Liver (tissue), 9 donors: ENCODE results near the gene EGFR. TPM values are rescaled to one million over a fixed set of nuclear protein-coding genes. Genes with fewer than 3 reads are reported as not detected.

Experiments used
- DNase-seq: peaks from one replicate; pipeline ENCODE4 v3.0.0-alpha.2; 2017; ENCODE audit warnings: low spot score
- H3K27ac ChIP-seq, 2 donors: one replicate each; pipeline ENCODE4 v1.7.0; 2013; ENCODE audit warnings: inconsistent platforms in 2 of 2, low read length in 2 of 2, control low read depth in 1 of 2, low read depth in 1 of 2, mild to moderate bottlenecking in 1 of 2
- H3K27me3 ChIP-seq, 4 donors: one replicate each; pipeline versions ENCODE4 v1.6.1 to v1.7.0; 2013; ENCODE audit warnings: low read length in 3 of 4, inconsistent platforms in 1 of 4, mild to moderate bottlenecking in 1 of 4, moderate library complexity in 1 of 4; ENCODE audit not compliant: control insufficient read depth in 4 of 4, insufficient read depth in 4 of 4
- H3K36me3 ChIP-seq, 4 donors: one replicate each; pipeline versions ENCODE4 v1.6.1 to v1.7.0; 2013; ENCODE audit warnings: low read length in 3 of 4, mild to moderate bottlenecking in 3 of 4, low read depth in 1 of 4, moderate library complexity in 1 of 4; ENCODE audit not compliant: control insufficient read depth in 4 of 4, insufficient read depth in 3 of 4
- H3K4me1 ChIP-seq, 4 donors: one replicate each; pipeline versions ENCODE4 v1.6.1 to v1.7.0; 2013; ENCODE audit warnings: low read length in 3 of 4, mild to moderate bottlenecking in 3 of 4, moderate library complexity in 1 of 4; ENCODE audit not compliant: control insufficient read depth in 4 of 4, insufficient read depth in 4 of 4
- H3K4me3 ChIP-seq, 3 donors: one replicate each; pipeline versions ENCODE4 v1.6.1 to v1.7.0; 2013; ENCODE audit warnings: low read length in 3 of 3, control low read depth in 1 of 3, low read depth in 1 of 3, mild to moderate bottlenecking in 1 of 3
- H3K9ac ChIP-seq, 2 donors: one replicate each; pipeline ENCODE4 v1.7.0; 2013; ENCODE audit warnings: low read length in 2 of 2, mild to moderate bottlenecking in 2 of 2, moderate library complexity in 2 of 2, control low read depth in 1 of 2, low read depth in 1 of 2
- H3K9me3 ChIP-seq, 4 donors: one replicate each; pipeline versions ENCODE4 v1.6.1 to v1.7.0; 2013; ENCODE audit warnings: low read length in 3 of 4; ENCODE audit not compliant: control insufficient read depth in 4 of 4
- ATF3 ChIP-seq: IDR thresholded peaks from 2 replicates; pipeline ENCODE4 v1.6.1; 2016; ENCODE audit warnings: antibody characterized with exemption
- CTCF ChIP-seq: fragments of 150-350 bp; IDR thresholded peaks from 2 replicates; pipeline ENCODE4 v1.5.1; 2017; ENCODE audit warnings: improper control_type of control experiment, low read depth, low read length; ENCODE audit not compliant: missing input control
- EGR1 ChIP-seq, 2 donors: IDR thresholded peaks; 2 replicates each; pipeline ENCODE4 v1.6.1; 2016 to 2018; ENCODE audit warnings: antibody characterized with exemption in 2 of 2, low read depth in 2 of 2
- FOXA1 ChIP-seq: IDR thresholded peaks from 2 replicates; pipeline ENCODE4 v1.6.1; 2016; ENCODE audit warnings: antibody characterized with exemption
- FOXA2 ChIP-seq: IDR thresholded peaks from 2 replicates; pipeline ENCODE4 v1.6.1; 2016; ENCODE audit warnings: antibody characterized with exemption
- GABPA ChIP-seq, 2 donors: IDR thresholded peaks in 1 of 2; conservative IDR thresholded peaks in 1 of 2; 2 replicates each; pipeline ENCODE4 v1.6.1; 2016; ENCODE audit warnings: antibody characterized with exemption in 2 of 2, mild to moderate bottlenecking in 1 of 2, moderate library complexity in 1 of 2
- HNF4A ChIP-seq, 2 donors: conservative IDR thresholded peaks; 2 replicates each; pipeline ENCODE4 v1.6.1; 2016; ENCODE audit warnings: antibody characterized with exemption in 2 of 2, mild to moderate bottlenecking in 2 of 2
- HNF4G ChIP-seq: IDR thresholded peaks from 2 replicates; pipeline ENCODE4 v1.6.1; 2016; ENCODE audit warnings: antibody characterized with exemption
- JUND ChIP-seq, 2 donors: IDR thresholded peaks; 2 replicates each; pipeline ENCODE4 v1.6.1; 2016; ENCODE audit warnings: antibody characterized with exemption in 2 of 2
- MAX ChIP-seq: IDR thresholded peaks from 2 replicates; pipeline ENCODE4 v1.6.1; 2016; ENCODE audit warnings: antibody characterized with exemption
- NR2F2 ChIP-seq: IDR thresholded peaks from 2 replicates; pipeline ENCODE4 v1.6.1; 2016; ENCODE audit warnings: antibody characterized with exemption
- RAD21 ChIP-seq, 2 donors: IDR thresholded peaks; 2 replicates each; pipeline ENCODE4 v1.6.1; 2016; ENCODE audit warnings: antibody characterized with exemption in 2 of 2, mild to moderate bottlenecking in 2 of 2
- REST ChIP-seq: IDR thresholded peaks from 2 replicates; pipeline ENCODE4 v1.6.1; 2016; ENCODE audit warnings: antibody characterized with exemption, mild to moderate bottlenecking
- RXRA ChIP-seq, 2 donors: IDR thresholded peaks; 2 replicates each; pipeline ENCODE4 v1.6.1; 2017 to 2018; ENCODE audit warnings: antibody characterized with exemption in 2 of 2, mild to moderate bottlenecking in 1 of 2
- SP1 ChIP-seq: IDR thresholded peaks from 2 replicates; pipeline ENCODE4 v1.6.1; 2018; ENCODE audit warnings: antibody characterized with exemption, mild to moderate bottlenecking
- TAF1 ChIP-seq: conservative IDR thresholded peaks from 2 replicates; pipeline ENCODE4 v1.6.1; 2016; ENCODE audit warnings: antibody characterized with exemption, mild to moderate bottlenecking
- YY1 ChIP-seq: IDR thresholded peaks from 2 replicates; pipeline ENCODE4 v1.6.1; 2016; ENCODE audit warnings: antibody characterized with exemption, mild to moderate bottlenecking
- ZBTB33 ChIP-seq: IDR thresholded peaks from 2 replicates; pipeline ENCODE4 v1.6.1; 2016; ENCODE audit warnings: antibody characterized with exemption
- WGBS: extraction: QIAGEN DNeasy Blood & Tissue Kit; methylation state at CpG from one replicate; pipeline ENCODE4 v1.1.7; 2013; 5-methylcytosine and 5-hydroxymethylcytosine counted together
- polyA plus RNA-seq, 2 donors: library from polyadenylated mRNA; stranded (reverse) in 1 of 2; unstranded in 1 of 2; fragments of 200-250 nt in 1 of 2; fragments of >200 nt in 1 of 2; fragmentation: Nextera tagmentation in 1 of 2; extraction: Ambion mirVana in 1 of 2; gene quantifications; one replicate each; pipeline versions ENCODE4 v1.2.1 to v1.2.3, GENCODE V29; 2013 to 2015
- total RNA-seq, 2 donors: library from RNA; depleted of rRNA; stranded (reverse); fragments of >200 nt; gene quantifications; one replicate each; pipeline ENCODE4 v1.2.3, GENCODE V29; 2014
- donor health status: healthy.
- donor health status: healthy.
- donor health status: healthy.
- donor health status: healthy.
- donor health status: healthy.

Gene EGFR
- total and polyA plus RNA-seq, 4 donors = 22.6 to 37.0 (median 27.7) TPM

GRCh38 chr7:55050281-55050680, 31.5 kb downstream of the EGFR start:
- peaks cover 0 to 2% (median 0%) of the 10 kb centered on the region in 4 donors for H3K36me3 ChIP-seq
- 92% methylated on average over 5 of the region's 5 CpGs for WGBS
- H3K9me3 ChIP-seq = no peaks in the 10 kb centered on the region
- H3K4me1 ChIP-seq = peaks cover 8 to 48% (median 30%) of the 10 kb centered on the region in 4 donors
- H3K9ac ChIP-seq = no peak overlapping the region
- DNase-seq = no peak
- TF ChIP-seq HNF4G = no peak
- TF ChIP-seq SP1 = no peak
- no peak for TF ChIP-seq RXRA (IDR thresholded peaks at IDR 0.05)
- no peak for TF ChIP-seq JUND (IDR thresholded peaks at IDR 0.05)
- no peak for TF ChIP-seq CTCF
- no peak for TF ChIP-seq NR2F2
- TF ChIP-seq ATF3 = no peak
- no peak for TF ChIP-seq MAX
- no peak for TF ChIP-seq ZBTB33
- TF ChIP-seq EGR1 (IDR thresholded peaks at IDR 0.05; ENCODE audit: low read depth in 2 of 2) = no peak
- TF ChIP-seq TAF1 = no peak
- no peak for TF ChIP-seq HNF4A (conservative IDR thresholded peaks at IDR 0.05)
- no peak for TF ChIP-seq YY1
- no peak for TF ChIP-seq REST
- no peak for TF ChIP-seq RAD21 (IDR thresholded peaks at IDR 0.05)
- TF ChIP-seq FOXA2 = no peak
- TF ChIP-seq GABPA (IDR thresholded peaks at IDR 0.05 in 1 of 2, conservative IDR thresholded peaks at IDR 0.05 in 1 of 2) = no peak
- TF ChIP-seq FOXA1 = no peak
- no peak overlapping the region for H3K27ac ChIP-seq
- H3K27me3 ChIP-seq = no peaks in the 10 kb centered on the region
- H3K4me3 ChIP-seq = no peak overlapping the region
